ENCODE measurements around the gene RBM14. TPM values are rescaled to one million over a fixed set of nuclear protein-coding genes. Genes with fewer than 3 reads are reported as not detected.
"Not testable (repeated sequence)": the region's sequence is repeated elsewhere in the genome, so short reads cannot be mapped to it uniquely, and the experiment has no call there.

RBM14 gene
- total RNA-seq, 6 donors from 2014 or later = 45.7 to 114 (median 73.1) TPM

- Histone ChIP-seq H3K4me3 (peak within 1 kb of the TSS; percentile 72 to 87 (median 81)), H3K4me1 (peaks cover 47 to 57% (median 51%) of the 10 kb centered on the region in 4 donors), H3K27ac (peak within 1 kb of the TSS; percentile 91 to 97 (median 92)), H3K27me3 (no peaks in the 10 kb centered on the region), H3K36me3 (peaks cover under 1 to 48% (median 25%) of the 10 kb centered on the region in 4 donors), H3K9me3 (no peaks in the 10 kb centered on the region)
- TF ChIP-seq CTCF (IDR thresholded peaks at IDR 0.05) = peak in 1 of 6 experiments; percentile 8
- peak; percentile 89 to 95 for TF ChIP-seq POLR2AphosphoS5 (IDR thresholded peaks at IDR 0.05)
- peak in 1 of 4 donors; percentile 43 for TF ChIP-seq EP300 (IDR thresholded peaks at IDR 0.05)
- peak; percentile 35 to 91 (median 86) for TF ChIP-seq POLR2A (IDR thresholded peaks at IDR 0.05)
- peak; percentile 99 for ATAC-seq (ENCODE audit: low FRiP score in 2 of 2)
- WGBS, 2 donors = 0 to 1% methylated on average over 32 to 61 of the region's 63 CpGs
- DNase-seq = peak; percentile 93 to 98
These were observed 22.0 kb downstream of the RBM14 start, which contains the start of gene RBM4 for GRCh38 chr11:66638177-66639065. Gene RBM4 (plus strand): TSS chr11:66638703. CDS start chr11:66639712, 1,009 bp downstream.

GRCh38 chr11:66639066-66639813 is 22.8 kb downstream of the RBM14 start:
- TF ChIP-seq POLR2AphosphoS5 (IDR thresholded peaks at IDR 0.05) (no peak), CTCF (IDR thresholded peaks at IDR 0.05) (peak in 1 of 6 experiments; percentile 33)
- no peak for DNase-seq
- Histone ChIP-seq H3K36me3 (peaks cover 8 to 51% (median 33%) of the 10 kb centered on the region in 4 donors), H3K4me1 (peaks cover 55 to 65% (median 59%) of the 10 kb centered on the region in 4 donors), H3K4me3 (peak overlapping the region; percentile 72 to 87 (median 81)), H3K27ac (peak overlapping the region; percentile 91 to 97 (median 92)), H3K27me3 (no peaks in the 10 kb centered on the region), H3K9me3 (no peaks in the 10 kb centered on the region)
- peak in 1 of 2 donors; percentile 3 for ATAC-seq (ENCODE audit: low FRiP score in 2 of 2)
- WGBS, 2 donors = 6% methylated on average over 27 of the region's 27 CpGs

GRCh38 chr11:66639814-66640340 is 23.4 kb downstream of the RBM14 start:
- H3K9me3 ChIP-seq; H3K27me3 ChIP-seq; DNase-seq; ATAC-seq (ENCODE audit: low FRiP score in 2 of 2): not testable (repeated sequence)
- H3K27ac ChIP-seq = peak overlapping the region in 1 of 4 donors; percentile 97
- peaks cover 61 to 72% (median 65%) of the 10 kb centered on the region in 4 donors for H3K4me1 ChIP-seq
- H3K36me3 ChIP-seq = peaks cover 8 to 51% (median 37%) of the 10 kb centered on the region in 4 donors
- peak overlapping the region in 3 of 4 donors; percentile 72 to 85 (median 77) for H3K4me3 ChIP-seq
- 52 to 62% methylated on average over 8 to 10 of the region's 10 CpGs for WGBS, 2 donors

- no peak for DNase-seq
- Histone ChIP-seq H3K36me3 (peaks cover 11 to 71% (median 53%) of the 10 kb centered on the region in 4 donors), H3K9me3 (no peaks in the 10 kb centered on the region), H3K4me3 (peak overlapping the region in 3 of 4 donors; percentile 18 to 85 (median 77)), H3K27me3 (no peaks in the 10 kb centered on the region), H3K4me1 (peaks cover 79 to 91% (median 81%) of the 10 kb centered on the region in 4 donors), H3K27ac (no peak overlapping the region)
- TF ChIP-seq POLR2AphosphoS5 (IDR thresholded peaks at IDR 0.05) (no peak), EP300 (IDR thresholded peaks at IDR 0.05) (no peak), POLR2A (IDR thresholded peaks at IDR 0.05) (no peak), CTCF (IDR thresholded peaks at IDR 0.05) (no peak)
- no peak for ATAC-seq (ENCODE audit: low FRiP score in 2 of 2)
- 21 to 25% methylated on average over 3 of the region's 3 CpGs for WGBS, 2 donors
These were observed 25.4 kb downstream of the RBM14 start for GRCh38 chr11:66641834-66642233.
